Peyer's patch (tissue), 4 donors: ENCODE measurements around the gene MED31.

Experiments
- POLR2A ChIP-seq, 2 donors: fragments of 450-650 bp; IDR thresholded peaks; one replicate each; pipeline ENCODE4 v1.5.1; 2017; ENCODE audit warnings: antibody characterized with exemption in 2 of 2, mild to moderate bottlenecking in 2 of 2, moderate library complexity in 2 of 2
- TF ChIP-seq, protein P1 (sequence below), 6 experiments: fragments of 450-650 bp in 4 of 6; fragments of 200-600 bp in 2 of 6; sonication (generic) in 1 of 6; IDR thresholded peaks; one replicate each; pipeline ENCODE4 v1.5.1; 2017 to 2019; ENCODE audit warnings: antibody characterized with exemption in 6 of 6, mild to moderate bottlenecking in 3 of 6, moderate library complexity in 1 of 6

DNA sequence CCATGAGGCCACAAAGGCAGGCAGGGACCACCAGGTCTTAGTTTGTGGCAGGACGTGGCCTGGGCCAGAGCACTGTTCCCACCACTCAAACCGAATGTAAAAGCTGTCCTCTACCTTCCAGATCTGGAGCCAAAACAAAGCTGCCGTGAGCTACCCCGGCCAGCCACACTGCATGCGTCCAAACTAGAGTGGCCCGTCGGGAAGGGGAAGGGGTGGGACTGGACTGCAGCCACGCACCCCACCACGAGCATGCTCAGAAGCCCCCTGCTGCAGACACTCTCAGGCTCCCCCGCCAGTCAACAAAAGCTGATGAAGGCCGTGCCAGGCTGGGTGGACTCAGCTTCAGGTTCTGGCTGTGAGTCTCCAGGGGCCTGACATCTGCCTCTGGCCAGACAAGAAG lies 46.6 kb upstream of the MED31 start:
- TF ChIP-seq, protein P1, sequence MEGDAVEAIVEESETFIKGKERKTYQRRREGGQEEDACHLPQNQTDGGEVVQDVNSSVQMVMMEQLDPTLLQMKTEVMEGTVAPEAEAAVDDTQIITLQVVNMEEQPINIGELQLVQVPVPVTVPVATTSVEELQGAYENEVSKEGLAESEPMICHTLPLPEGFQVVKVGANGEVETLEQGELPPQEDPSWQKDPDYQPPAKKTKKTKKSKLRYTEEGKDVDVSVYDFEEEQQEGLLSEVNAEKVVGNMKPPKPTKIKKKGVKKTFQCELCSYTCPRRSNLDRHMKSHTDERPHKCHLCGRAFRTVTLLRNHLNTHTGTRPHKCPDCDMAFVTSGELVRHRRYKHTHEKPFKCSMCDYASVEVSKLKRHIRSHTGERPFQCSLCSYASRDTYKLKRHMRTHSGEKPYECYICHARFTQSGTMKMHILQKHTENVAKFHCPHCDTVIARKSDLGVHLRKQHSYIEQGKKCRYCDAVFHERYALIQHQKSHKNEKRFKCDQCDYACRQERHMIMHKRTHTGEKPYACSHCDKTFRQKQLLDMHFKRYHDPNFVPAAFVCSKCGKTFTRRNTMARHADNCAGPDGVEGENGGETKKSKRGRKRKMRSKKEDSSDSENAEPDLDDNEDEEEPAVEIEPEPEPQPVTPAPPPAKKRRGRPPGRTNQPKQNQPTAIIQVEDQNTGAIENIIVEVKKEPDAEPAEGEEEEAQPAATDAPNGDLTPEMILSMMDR (IDR thresholded peaks at IDR 0.05): no peak
- no peak for TF ChIP-seq POLR2A (IDR thresholded peaks at IDR 0.05)
